ENCODE results near the gene BAZ1A.
A peak's percentile ranks its signal among the peaks of the same experiment; 100 is the strongest.

Gene BAZ1A

GRCh38 chr14:34722723-34723545 lies 152.2 kb downstream of the BAZ1A start:
- no peak for DNase-seq (ENCODE audit: low read depth)

- DNase-seq (ENCODE audit: low read depth), result no peak
These were observed 154.0 kb downstream of the BAZ1A start for GRCh38 chr14:34721129-34721528.

DNA sequence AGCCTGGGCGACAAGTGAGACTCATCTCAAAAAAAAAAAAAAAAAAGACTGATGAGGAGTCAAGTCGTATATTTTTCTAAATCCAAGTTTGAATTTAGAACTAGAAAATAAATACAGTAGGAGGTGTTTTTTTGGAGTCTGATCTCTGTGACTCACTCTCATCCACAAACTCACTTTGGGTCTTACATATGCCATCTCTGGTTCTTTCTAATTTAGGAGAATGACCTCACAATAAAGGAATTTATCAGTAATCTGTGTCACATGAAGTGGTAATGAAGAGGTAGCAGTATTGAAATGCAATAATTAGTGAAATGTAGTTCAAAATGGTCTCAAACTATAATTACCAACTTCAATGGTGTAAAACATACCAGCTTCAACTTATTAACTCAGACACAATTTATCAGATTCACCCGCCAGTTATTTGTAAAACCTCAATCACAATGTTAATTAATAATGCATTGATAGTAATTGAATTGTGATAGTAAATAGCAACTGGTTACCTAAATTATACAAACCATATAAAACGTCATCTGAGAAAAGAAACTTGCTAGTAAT lies 156.3 kb downstream of the BAZ1A start:
- no peak for DNase-seq (ENCODE audit: low read depth)

DNA sequence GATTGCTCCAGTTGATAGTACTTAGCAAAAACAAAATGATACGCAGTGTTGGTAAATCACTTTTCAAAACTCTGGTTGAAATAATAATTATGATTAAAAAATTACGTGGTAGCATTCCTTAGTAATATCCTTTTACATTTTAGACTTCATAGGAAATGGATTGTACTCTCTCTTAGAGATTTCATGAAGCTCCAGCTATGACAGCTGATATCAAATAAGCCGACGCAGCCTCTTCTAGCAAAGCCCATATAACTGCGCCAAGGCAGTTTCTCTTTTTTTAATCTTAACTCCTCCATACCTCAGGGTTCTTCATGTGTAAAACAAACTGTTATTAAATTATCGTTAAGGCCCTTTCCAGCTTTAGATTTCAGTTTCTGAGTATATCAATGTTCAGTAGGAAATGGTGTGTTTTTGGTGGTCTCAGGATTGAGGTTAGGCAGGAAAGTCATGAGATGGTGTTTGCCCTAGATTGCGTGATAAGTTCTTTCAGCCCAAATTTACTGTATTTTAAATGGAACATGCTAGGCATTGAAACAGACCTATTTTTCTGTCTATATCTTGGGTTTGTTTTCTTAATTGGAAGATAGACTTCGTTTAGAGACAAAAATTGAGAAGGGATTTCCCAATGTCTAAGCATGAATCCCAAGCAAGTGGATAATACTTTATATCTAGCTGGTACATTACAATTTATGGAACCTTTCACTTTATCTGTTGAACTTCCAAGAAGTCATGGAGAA lies 159.9 kb downstream of the BAZ1A start:
- no peak for DNase-seq (ENCODE audit: low read depth)

DNA sequence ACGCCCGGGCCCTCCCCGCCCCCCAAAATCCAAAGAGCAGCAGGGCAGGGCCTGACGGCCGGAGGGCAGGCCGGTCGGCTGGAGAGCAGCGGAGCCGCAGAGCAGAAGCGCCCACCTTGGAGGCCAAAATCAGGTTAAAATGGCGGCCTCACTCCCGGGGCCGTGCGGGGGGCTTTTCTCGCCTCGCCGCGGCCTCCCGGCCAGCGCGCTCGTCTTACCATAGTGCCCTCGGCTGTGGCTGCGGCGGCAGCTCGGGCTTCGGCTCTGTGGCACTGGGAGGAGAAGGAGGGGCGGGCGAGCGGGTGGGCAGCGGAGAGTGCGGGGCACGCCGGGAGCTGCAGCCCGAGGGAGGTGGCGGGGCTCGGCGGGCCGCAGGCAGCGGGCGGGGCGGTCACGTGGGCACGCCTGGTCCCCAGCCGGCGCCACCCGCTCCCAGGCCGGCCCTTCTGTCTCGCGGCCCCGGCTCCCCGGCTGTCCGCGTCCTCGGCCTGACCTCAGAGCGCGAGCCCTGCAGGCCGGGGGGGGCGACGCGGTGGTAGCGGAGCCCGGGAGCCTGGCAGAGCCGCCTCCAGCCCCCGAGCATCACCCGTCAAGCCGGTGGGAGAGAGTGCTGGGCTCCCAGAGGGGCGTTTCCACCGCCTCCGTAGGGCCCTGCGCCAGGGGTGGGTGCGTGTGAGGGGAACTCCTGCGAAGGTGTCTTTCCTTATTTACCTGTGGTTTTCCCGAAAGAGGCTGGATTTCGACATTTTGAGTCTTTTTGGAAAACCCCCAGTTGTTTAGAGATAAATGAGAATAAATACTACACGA lies 160.6 kb downstream of the BAZ1A start, which contains the start of gene CFL2:
Gene CFL2 (minus strand): TSS at position 274 of the 807 bp plus-strand sequence. CDS start 53 bp downstream, at position 221.
- DNase-seq (ENCODE audit: low read depth), result peak; percentile 37

- DNase-seq (ENCODE audit: low read depth), result peak; percentile 12
These were observed 161.4 kb downstream of the BAZ1A start for GRCh38 chr14:34713681-34714319.

DNA sequence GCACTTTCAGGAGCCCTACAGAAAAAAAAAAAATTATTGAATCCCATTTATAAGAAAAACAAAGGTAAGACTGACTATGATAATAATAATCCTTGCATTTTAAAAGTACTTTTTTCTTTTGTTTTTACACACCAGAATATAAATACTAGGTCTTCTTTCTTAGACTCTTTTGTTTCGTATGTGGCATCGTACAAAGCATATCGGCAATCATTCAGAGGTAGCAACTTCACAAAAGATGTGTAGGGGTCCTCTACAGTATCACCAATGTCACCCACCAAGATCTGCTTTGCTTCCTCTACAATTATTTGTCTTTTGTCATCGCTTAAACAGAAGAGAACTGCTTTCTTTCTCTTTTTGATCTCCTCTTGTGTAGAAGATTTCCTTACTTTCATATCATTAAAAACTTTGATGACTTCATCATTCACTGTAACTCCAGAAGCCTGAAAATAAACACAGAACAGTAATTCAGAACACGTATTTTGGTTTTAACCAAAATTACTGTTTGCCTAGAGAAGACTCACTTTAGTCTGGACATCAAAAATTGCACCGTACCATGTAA lies 162.0 kb downstream of the BAZ1A start:
- DNase-seq (ENCODE audit: low read depth), result no peak

- no peak for DNase-seq (ENCODE audit: low read depth)
These were observed 163.1 kb downstream of the BAZ1A start for GRCh38 chr14:34711796-34712712.

DNA sequence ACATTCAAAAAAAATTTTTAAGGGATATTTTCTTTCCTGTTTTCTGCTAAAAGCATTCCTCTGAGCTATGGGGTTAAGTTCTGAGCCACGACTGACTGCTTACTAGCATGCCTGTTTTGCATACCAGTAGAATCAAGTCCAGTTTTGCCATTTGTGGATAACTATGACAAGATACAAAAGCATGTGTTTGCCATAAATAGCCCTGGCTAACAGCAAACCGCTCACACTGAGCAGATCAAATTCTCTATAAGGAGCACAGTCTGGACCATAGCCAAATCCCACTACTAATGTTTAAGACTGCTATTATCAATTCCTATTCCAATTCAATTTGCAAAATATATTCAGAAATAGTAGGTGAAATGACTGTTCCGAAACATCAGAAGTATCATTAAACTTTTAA lies 164.0 kb downstream of the BAZ1A start:
- no peak for DNase-seq (ENCODE audit: low read depth)

DNA sequence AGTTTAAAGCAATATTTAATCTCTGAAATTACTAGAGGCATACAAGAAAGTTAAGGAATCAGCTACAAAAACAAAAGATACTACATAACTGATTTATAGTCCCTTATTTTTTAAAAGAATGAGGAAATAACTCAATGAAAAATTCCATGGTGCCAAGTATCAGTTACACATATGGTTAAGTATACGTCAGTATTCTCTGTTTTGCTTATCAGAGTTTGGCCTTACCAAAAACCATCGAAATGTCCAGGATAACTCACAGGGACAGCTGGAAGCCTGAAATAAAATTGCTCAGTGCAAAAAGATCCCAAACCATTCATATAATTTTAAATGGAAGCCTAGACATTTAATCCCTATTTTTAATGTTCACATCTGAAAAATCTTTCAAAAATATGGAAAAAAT lies 164.4 kb downstream of the BAZ1A start:
- DNase-seq (ENCODE audit: low read depth), result no peak

- DNase-seq (ENCODE audit: low read depth), result no peak
These were observed 165.2 kb downstream of the BAZ1A start for GRCh38 chr14:34710006-34710405.

DNA sequence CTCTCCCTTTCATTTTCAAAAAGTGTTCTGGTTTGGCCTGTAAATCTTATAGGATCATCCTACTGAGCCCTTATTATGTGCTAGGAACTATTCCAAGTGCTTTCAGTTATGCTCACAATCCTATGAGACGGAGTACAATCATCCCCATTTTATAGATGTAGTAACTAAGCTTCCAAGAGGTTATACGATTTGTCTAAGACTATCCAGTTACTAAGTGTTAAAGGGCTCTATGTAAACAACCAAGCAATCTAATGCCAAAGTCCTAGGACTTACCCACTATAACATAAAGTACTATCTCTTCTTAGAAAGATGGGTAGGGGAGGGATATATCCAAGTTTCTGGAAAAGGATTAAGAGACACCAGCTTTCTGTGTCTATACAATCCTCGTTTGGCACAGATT lies 167.4 kb downstream of the BAZ1A start:
- DNase-seq (ENCODE audit: low read depth), result no peak
